ENCODE results near the gene DEFB119.
"Not testable (repeated sequence)": the region's sequence is repeated elsewhere in the genome, so short reads cannot be mapped to it uniquely, and the experiment has no call there.

Gene DEFB119, protein sequence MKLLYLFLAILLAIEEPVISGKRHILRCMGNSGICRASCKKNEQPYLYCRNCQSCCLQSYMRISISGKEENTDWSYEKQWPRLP

DNA sequence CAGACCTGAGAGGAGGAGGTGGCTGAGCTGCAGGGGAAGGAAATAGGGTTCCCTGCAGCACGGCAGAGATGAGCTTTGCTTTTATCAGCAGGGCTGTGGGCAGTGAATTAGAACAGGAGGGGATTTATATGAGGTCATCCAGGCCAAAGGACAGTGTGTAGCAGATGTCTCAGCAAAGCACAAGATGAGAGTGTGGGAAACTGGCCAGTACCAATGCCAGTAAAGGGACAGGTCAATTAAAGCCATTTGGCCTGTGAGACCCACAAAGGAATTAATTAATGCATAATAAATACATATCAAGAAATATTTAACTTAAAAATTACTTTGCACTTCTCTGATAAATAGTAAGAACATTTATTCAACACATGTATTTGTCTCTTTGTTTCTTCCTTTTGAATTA lies at the start of gene DEFB119:
TSS of gene DEFB119 (minus strand) at position 101 of the 400 bp plus-strand sequence. CDS start 107 bp downstream, outside the sequence.
- no peak for DNase-seq (ENCODE audit: insufficient read length, low spot score)
- TF ChIP-seq, protein P1, sequence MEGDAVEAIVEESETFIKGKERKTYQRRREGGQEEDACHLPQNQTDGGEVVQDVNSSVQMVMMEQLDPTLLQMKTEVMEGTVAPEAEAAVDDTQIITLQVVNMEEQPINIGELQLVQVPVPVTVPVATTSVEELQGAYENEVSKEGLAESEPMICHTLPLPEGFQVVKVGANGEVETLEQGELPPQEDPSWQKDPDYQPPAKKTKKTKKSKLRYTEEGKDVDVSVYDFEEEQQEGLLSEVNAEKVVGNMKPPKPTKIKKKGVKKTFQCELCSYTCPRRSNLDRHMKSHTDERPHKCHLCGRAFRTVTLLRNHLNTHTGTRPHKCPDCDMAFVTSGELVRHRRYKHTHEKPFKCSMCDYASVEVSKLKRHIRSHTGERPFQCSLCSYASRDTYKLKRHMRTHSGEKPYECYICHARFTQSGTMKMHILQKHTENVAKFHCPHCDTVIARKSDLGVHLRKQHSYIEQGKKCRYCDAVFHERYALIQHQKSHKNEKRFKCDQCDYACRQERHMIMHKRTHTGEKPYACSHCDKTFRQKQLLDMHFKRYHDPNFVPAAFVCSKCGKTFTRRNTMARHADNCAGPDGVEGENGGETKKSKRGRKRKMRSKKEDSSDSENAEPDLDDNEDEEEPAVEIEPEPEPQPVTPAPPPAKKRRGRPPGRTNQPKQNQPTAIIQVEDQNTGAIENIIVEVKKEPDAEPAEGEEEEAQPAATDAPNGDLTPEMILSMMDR (IDR thresholded peaks at IDR 0.05; ENCODE audit: insufficient read depth, missing control alignments): no peak
- no peak for FAIRE-seq

DNA sequence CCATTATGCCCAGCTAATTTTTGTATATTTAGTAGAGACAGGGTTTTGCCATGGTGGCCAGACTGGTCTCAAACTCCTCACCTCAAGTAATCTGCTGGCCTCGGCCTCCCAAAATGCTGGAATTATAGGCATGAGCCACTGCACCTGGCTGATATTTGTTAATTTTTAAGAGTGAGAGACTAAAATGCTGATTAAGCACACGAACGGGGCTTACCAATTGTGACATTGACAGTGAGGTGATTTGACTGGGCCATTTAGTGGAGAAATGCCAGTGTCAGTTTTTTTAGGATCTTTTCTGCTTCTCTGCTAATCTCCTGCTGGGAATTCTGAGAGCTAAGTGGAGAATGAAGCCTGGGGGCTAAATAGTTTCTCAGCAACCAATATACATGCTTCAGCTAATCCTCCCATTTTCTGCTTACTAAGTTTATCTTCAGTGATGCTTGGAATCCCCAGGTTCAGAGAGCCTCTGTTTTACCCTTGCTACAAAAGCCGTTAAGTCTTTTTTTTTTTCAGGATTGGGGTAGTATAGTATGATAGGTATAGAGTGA lies 40.3 kb upstream of the DEFB119 start:
- TF ChIP-seq, protein P1 (IDR thresholded peaks at IDR 0.05; ENCODE audit: insufficient read depth, missing control alignments): no peak
- no peak for DNase-seq (ENCODE audit: insufficient read length, low spot score)
- no peak for FAIRE-seq

DNA sequence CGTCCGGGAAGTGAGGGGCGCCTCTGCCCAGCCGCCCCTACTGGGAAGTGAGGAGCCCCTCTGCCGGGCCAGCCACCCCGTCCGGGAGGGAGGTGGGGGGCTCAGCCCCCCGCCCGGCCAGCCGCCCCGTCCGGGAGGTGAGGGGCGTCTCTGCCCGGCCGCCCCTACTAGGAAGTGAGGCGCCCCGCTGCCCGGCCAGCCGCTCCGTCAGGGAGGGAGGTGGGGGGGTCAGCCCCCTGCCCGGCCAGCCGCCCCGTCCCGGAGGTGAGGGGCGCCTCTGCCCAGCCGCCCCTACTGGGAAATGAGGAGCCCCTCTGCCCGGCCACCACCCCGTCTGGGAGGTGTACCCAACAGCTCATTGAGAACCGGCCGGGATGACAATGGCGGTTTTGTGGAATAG lies 37.2 kb upstream of the DEFB119 start:
- DNase-seq (ENCODE audit: insufficient read length, low spot score); FAIRE-seq: not testable (repeated sequence)

DNA sequence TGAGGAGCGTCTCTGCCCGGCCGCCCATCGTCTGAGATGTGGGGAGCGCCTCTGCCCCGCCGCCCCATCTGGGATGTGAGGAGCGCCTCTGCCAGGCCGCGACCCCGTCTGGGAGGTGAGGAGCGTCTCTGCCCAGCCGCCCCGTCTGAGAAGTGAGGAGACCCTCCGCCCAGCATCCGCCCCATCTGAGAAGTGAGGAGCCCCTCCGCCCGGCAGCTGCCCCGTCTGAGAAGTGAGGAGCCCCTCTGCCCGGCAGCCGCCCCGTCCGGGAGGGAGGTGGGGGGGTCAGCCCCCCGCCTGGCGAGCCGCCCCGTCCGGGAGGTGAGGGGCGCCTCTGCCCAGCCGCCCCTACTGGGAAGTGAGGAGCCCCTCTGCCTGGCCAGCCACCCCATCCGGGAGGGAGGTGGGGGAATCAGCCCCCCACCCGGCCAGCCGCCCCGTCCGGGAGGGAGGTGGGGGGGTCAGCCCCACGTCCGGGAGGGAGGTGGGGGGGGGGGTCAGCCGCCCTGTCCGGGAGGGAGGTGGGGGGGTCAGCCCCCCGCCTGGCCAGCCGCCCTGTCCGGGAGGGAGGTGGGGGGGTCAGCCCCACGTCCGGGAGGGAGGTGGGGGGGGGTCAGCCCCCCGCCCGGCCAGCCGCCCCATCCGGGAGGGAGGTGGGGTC lies 36.6 kb upstream of the DEFB119 start:
- not testable (repeated sequence) for DNase-seq (ENCODE audit: insufficient read length, low spot score); FAIRE-seq

DNA sequence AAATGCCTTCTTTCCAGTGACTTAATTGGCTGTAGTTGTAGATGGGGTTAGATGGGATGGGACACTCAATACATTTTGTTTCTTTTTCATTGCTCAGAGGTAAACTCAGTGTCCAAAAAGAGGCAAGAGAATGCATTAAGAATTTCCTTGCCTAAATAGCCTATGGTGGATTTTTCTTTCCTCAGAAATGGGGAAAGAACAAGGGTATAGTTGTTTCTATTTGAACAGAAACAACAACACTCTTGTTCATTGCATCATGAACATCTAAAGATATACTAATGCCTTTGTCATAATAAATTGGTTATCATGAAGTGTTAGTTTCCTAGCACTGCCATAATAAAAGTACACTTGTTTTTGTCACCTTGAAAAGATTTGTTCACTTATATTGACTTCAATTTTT lies 35.4 kb upstream of the DEFB119 start:
- DNase-seq (ENCODE audit: insufficient read length, low spot score): no peak
- FAIRE-seq: no peak
- TF ChIP-seq, protein P1 (IDR thresholded peaks at IDR 0.05; ENCODE audit: insufficient read depth, missing control alignments): no peak

DNA sequence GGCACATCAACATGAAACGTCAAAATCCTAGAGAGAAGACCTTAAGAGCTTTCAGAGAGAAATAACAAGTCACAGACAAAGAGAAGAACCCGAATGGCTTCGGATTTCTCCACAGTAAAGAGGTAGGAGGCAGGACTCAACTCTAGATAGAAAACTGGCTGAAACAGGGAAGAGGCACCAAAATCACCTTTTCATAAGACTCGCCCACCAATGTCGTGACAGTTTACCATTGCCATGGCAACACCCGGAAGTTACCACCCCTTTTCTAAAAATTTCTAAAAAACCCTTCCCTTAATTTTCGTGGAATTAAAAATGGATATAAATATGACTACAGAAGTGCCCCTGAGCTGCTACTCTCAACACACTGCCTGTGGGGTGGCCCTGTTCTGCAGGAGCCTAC lies 27.9 kb upstream of the DEFB119 start:
- TF ChIP-seq, protein P1 (IDR thresholded peaks at IDR 0.05; ENCODE audit: insufficient read depth, missing control alignments): no peak
- no peak for FAIRE-seq
- no peak for DNase-seq (ENCODE audit: insufficient read length, low spot score)

DNA sequence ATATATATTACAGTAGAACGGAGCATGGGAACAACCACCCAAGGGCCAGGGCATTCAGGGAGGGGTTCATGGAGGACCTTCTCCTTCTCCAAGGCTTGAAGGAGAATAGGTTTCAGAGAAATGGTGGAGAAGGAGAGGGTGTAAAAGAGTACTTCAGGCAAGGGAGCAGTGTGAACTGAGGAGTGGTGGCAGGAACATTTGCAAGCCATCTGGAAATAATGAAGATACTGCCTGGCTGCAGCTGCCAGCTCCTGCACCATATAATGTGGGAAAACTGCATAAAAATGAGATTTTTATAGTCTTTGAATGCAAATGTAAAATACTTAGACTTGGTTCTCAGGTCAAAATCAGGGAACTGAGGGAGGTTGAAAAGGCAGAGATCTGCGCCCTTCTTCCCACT lies 25.3 kb upstream of the DEFB119 start:
- FAIRE-seq (no peak), DNase-seq (ENCODE audit: insufficient read length, low spot score) (no peak)
- TF ChIP-seq, protein P1 (IDR thresholded peaks at IDR 0.05; ENCODE audit: insufficient read depth, missing control alignments): no peak

DNA sequence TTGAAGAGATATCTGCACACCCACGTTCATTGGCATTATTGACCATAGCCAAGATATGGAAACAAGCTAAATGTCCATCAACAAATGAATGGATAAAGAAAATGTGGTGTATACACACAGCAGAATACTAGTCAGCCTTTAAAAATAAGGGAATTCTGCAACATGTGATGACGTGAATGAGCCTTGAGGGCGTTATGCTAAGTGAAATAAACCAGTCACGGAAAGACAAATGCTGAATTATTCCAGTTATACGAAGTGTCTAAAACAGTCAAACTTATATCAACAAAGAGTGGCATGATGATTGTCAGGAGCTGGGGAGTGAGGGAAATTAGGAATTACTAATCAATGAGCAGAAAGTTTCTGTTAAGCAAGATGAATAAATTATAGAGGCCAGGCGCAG lies 24.0 kb upstream of the DEFB119 start:
- no peak for FAIRE-seq
- DNase-seq (ENCODE audit: insufficient read length, low spot score): no peak
- TF ChIP-seq, protein P1 (IDR thresholded peaks at IDR 0.05; ENCODE audit: insufficient read depth, missing control alignments): no peak
